ENCODE measurements around the gene TRIM24. TPM values are rescaled to one million over a fixed set of nuclear protein-coding genes. Genes with fewer than 3 reads are reported as not detected.
"Not testable (repeated sequence)": the region's sequence is repeated elsewhere in the genome, so short reads cannot be mapped to it uniquely, and the experiment has no call there.

Gene TRIM24
- total RNA-seq, 2 experiments from 2014 or later = 17.5 to 26.8 TPM

- TF ChIP-seq EZH2phosphoT487 (IDR thresholded peaks at IDR 0.05; ENCODE audit: borderline replicate concordance, low read depth, low read length) = no peak
- no peak for TF ChIP-seq CTCF (conservative IDR thresholded peaks at IDR 0.05; ENCODE audit: low read length)
- DNase-seq (ENCODE audit: low spot score) = no peak
- H3K36me3 ChIP-seq (ENCODE audit: insufficient read depth, low read length) = peaks cover 14% of the 10 kb centered on the region
- H3K4me2 ChIP-seq (ENCODE audit: low read length) = no peak overlapping the region
- H3K9me3 ChIP-seq (ENCODE audit: low read length) = peaks cover 6% of the 10 kb centered on the region; the same call in 1 of the 2 replicates
- H4K20me1 ChIP-seq (ENCODE audit: insufficient read depth, low read length) = peaks cover 10% of the 10 kb centered on the region; the same call in 1 of the 2 replicates
- POLR2A ChIA-PET = interaction anchor here (0.5 to 1.8 kb wide), 3 partner anchors 10 to 223 kb away, joined by 3 to 4 read pairs (median 4); no protein-coding TSS in a partner anchor
- no peak overlapping the region for H2AFZ ChIP-seq (ENCODE audit: low read length)
- peaks cover 3% of the 10 kb centered on the region for H3K4me1 ChIP-seq (ENCODE audit: insufficient read depth, low read length, poor library complexity, severe bottlenecking)
- TSS peak; percentile 7 for BruUV-seq (replicated peaks)
- no peak overlapping the region for H3K27ac ChIP-seq (ENCODE audit: low read depth, low read length, poor library complexity, severe bottlenecking)
- H3K79me2 ChIP-seq (ENCODE audit: insufficient read depth, low read depth, low read length) = peaks cover 87% of the 10 kb centered on the region
- CTCF ChIA-PET (ENCODE audit: unreplicated experiment) = no interaction called here
- H3K9me2 ChIP-seq (ENCODE audit: insufficient read depth, low read length) = no peaks in the 10 kb centered on the region
- H3K4me3 ChIP-seq (ENCODE audit: low read depth, low read length, poor library complexity, severe bottlenecking) = no peak overlapping the region
- intact Hi-C loops (cut with micrococcal nuclease; ENCODE audit: unreplicated experiment) = loop anchor here (5.0 kb wide), 1 partner anchor 478 kb away; no protein-coding TSS in a partner anchor
Measured at GRCh38 chr7:138465046-138465445, 5.0 kb downstream of the TRIM24 start.

GRCh38 chr7:138466069-138466756, 6.2 kb downstream of the TRIM24 start:
- H3K4me1 ChIP-seq (ENCODE audit: insufficient read depth, low read length, poor library complexity, severe bottlenecking); H4K20me1 ChIP-seq (ENCODE audit: insufficient read depth, low read length); H3K9me3 ChIP-seq (ENCODE audit: low read length); H3K4me2 ChIP-seq (ENCODE audit: low read length); BruUV-seq (replicated peaks); DNase-seq (ENCODE audit: low spot score); H2AFZ ChIP-seq (ENCODE audit: low read length); H3K4me3 ChIP-seq (ENCODE audit: low read depth, low read length, poor library complexity, severe bottlenecking); CTCF ChIA-PET (ENCODE audit: unreplicated experiment); H3K27ac ChIP-seq (ENCODE audit: low read depth, low read length, poor library complexity, severe bottlenecking); H3K9me2 ChIP-seq (ENCODE audit: insufficient read depth, low read length): not testable (repeated sequence)
- Histone ChIP-seq H3K79me2 (ENCODE audit: insufficient read depth, low read depth, low read length) (peaks cover 94% of the 10 kb centered on the region), H3K36me3 (ENCODE audit: insufficient read depth, low read length) (peaks cover 14% of the 10 kb centered on the region)
- intact Hi-C loops (cut with micrococcal nuclease; ENCODE audit: unreplicated experiment) = loop anchor here (5.0 kb wide), 1 partner anchor 479 kb away; no protein-coding TSS in a partner anchor
- POLR2A ChIA-PET = interaction anchor here (0.6 to 1.8 kb wide), 3 partner anchors 9 to 889 kb away, joined by 3 to 4 read pairs (median 3); no protein-coding TSS in a partner anchor

- no peaks in the 10 kb centered on the region; the same call in 1 of the 2 replicates for H4K20me1 ChIP-seq (ENCODE audit: insufficient read depth, low read length)
- H3K4me1 ChIP-seq (ENCODE audit: insufficient read depth, low read length, poor library complexity, severe bottlenecking) = no peaks in the 10 kb centered on the region
- no peak overlapping the region for H3K27ac ChIP-seq (ENCODE audit: low read depth, low read length, poor library complexity, severe bottlenecking)
- ChIA-PET POLR2A (interaction anchor here (0.7 to 2.0 kb wide), 5 partner anchors 10 to 98 kb away, joined by 3 to 9 read pairs (median 4); no protein-coding TSS in a partner anchor), CTCF (ENCODE audit: unreplicated experiment) (no interaction called here)
- H3K79me2 ChIP-seq (ENCODE audit: insufficient read depth, low read depth, low read length) = peaks cover 72% of the 10 kb centered on the region
- BruUV-seq (replicated peaks) = no TSS peak
- no peaks in the 10 kb centered on the region for H3K9me2 ChIP-seq (ENCODE audit: insufficient read depth, low read length)
- no peak overlapping the region for H2AFZ ChIP-seq (ENCODE audit: low read length)
- H3K36me3 ChIP-seq (ENCODE audit: insufficient read depth, low read length) = peaks cover 8% of the 10 kb centered on the region
- DNase-seq (ENCODE audit: low spot score) = no peak
- TF ChIP-seq CTCF (conservative IDR thresholded peaks at IDR 0.05; ENCODE audit: low read length) = no peak
- no peak for TF ChIP-seq EZH2phosphoT487 (IDR thresholded peaks at IDR 0.05; ENCODE audit: borderline replicate concordance, low read depth, low read length)
- H3K4me2 ChIP-seq (ENCODE audit: low read length) = no peak overlapping the region
- intact Hi-C loops (cut with micrococcal nuclease; ENCODE audit: unreplicated experiment) = loop anchor here (5.0 kb wide), 1 partner anchor 481 kb away; no protein-coding TSS in a partner anchor
- H3K4me3 ChIP-seq (ENCODE audit: low read depth, low read length, poor library complexity, severe bottlenecking) = no peak overlapping the region
- H3K9me3 ChIP-seq (ENCODE audit: low read length) = peaks cover 6% of the 10 kb centered on the region; the same call in 1 of the 2 replicates
Measured at GRCh38 chr7:138468244-138469123, 8.4 kb downstream of the TRIM24 start.
